DOHH2 (cell line): Measurements from ENCODE around the gene ZBTB38.

ENCODE experiments used
- H3F3A ChIP-seq: fragments of 200-600 bp; sonication (generic), shearing (Covaris generic); 2 replicates; pipeline ENCODE4 v1.6.0; 2016; ENCODE audit warnings: antibody characterized with exemption, mild to moderate bottlenecking; ENCODE audit not compliant: control insufficient read depth, insufficient read depth
- H3K27ac ChIP-seq: fragments of 200-600 bp; sonication (generic); 2 replicates; pipeline ENCODE4 v1.5.1; 2014; ENCODE audit warnings: low read depth, mild to moderate bottlenecking, low read length, moderate library complexity
- H3K27me3 ChIP-seq: fragments of 200-600 bp; sonication (generic); 2 replicates; pipeline ENCODE4 v1.6.1; 2014; ENCODE audit warnings: mild to moderate bottlenecking, low read length, mixed read lengths; ENCODE audit not compliant: control insufficient read depth
- H3K36me3 ChIP-seq: fragments of 200-600 bp; sonication (generic); 2 replicates; pipeline ENCODE4 v1.6.1; 2014; ENCODE audit warnings: mild to moderate bottlenecking, low read length, moderate library complexity, mixed read lengths; ENCODE audit not compliant: control insufficient read depth
- H3K4me1 ChIP-seq: fragments of 200-600 bp; sonication (generic); 2 replicates; pipeline ENCODE4 v1.6.1; 2014; ENCODE audit warnings: mild to moderate bottlenecking, low read length, mixed read lengths; ENCODE audit not compliant: control insufficient read depth
- H3K4me2 ChIP-seq: fragments of 200-600 bp; sonication (generic); 2 replicates; pipeline ENCODE4 v1.6.0; 2014; ENCODE audit warnings: mild to moderate bottlenecking, low read length, moderate library complexity
- H3K4me3 ChIP-seq: fragments of 200-600 bp; sonication (generic); 2 replicates; pipeline ENCODE4 v1.5.1; 2014; ENCODE audit warnings: mild to moderate bottlenecking, low read length, mixed read lengths
- H3K79me2 ChIP-seq: fragments of 200-600 bp; sonication (generic); 2 replicates; pipeline ENCODE4 v1.6.1; 2014; ENCODE audit warnings: mild to moderate bottlenecking, low read length, mixed read lengths; ENCODE audit not compliant: control insufficient read depth
- H3K9me2 ChIP-seq: fragments of 200-600 bp; sonication (generic); replicated peaks from 2 replicates; pipeline ENCODE4 v1.6.1; 2014; ENCODE audit warnings: mild to moderate bottlenecking, low read length, mixed read lengths; ENCODE audit not compliant: control insufficient read depth
- H3K9me3 ChIP-seq: fragments of 200-600 bp; sonication (generic); 2 replicates; pipeline ENCODE4 v1.6.1; 2014; ENCODE audit warnings: antibody characterized with exemption, low read length, mixed read lengths; ENCODE audit not compliant: control insufficient read depth, insufficient read depth
- H4K20me1 ChIP-seq: fragments of 200-600 bp; sonication (generic); 2 replicates; pipeline ENCODE4 v1.6.0; 2014; ENCODE audit warnings: low read depth, mild to moderate bottlenecking, antibody characterized with exemption, low read length, moderate library complexity; ENCODE audit not compliant: control insufficient read depth, insufficient read depth
- EZH2phosphoT487 ChIP-seq: fragments of 200-600 bp; sonication (generic); IDR thresholded peaks from 2 replicates; pipeline ENCODE4 v1.6.1; 2017; ENCODE audit warnings: borderline replicate concordance, mild to moderate bottlenecking, antibody characterized with exemption, low read length, moderate library complexity, mixed read lengths
- TF ChIP-seq, protein P1 (sequence below): fragments of 200-600 bp; sonication (generic); IDR thresholded peaks from one replicate; pipeline ENCODE4 v1.5.1; 2014; ENCODE audit warnings: antibody characterized with exemption, mild to moderate bottlenecking, low read depth, low read length; ENCODE audit not compliant: poor library complexity, severe bottlenecking

Gene ZBTB38

GRCh38 chr3:141346007-141346406, 22.3 kb upstream of the ZBTB38 start:
- Histone ChIP-seq H3F3A (no peaks in the 10 kb centered on the region), H3K4me2 (no peak overlapping the region), H3K36me3 (no peaks in the 10 kb centered on the region), H3K27me3 (no peaks in the 10 kb centered on the region), H3K9me3 (no peaks in the 10 kb centered on the region), H3K4me1 (no peaks in the 10 kb centered on the region), H3K79me2 (no peaks in the 10 kb centered on the region), H3K4me3 (no peak overlapping the region), H4K20me1 (no peaks in the 10 kb centered on the region), H3K27ac (no peak overlapping the region), H3K9me2 (no peaks in the 10 kb centered on the region)
- TF ChIP-seq EZH2phosphoT487, result no peak

DNA sequence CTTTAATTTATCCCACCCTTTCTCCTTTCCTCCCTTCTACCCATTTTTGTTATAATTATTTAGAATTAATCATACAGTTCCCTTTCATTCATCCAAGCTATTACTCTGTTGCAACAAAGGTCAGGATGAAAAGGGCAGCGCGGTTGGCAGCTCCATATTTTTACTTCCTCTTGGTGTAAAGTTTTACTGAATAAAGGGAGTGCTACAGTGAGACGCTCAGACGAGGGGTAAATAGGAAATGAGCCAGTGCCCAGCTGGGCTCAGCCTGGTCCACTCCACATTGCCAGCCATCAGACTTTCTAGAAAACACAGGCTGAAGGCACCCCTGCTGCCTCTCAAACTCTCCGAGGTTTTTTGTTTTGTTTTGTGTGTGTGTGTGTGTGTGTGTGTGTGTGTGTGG, 21.9 kb upstream of the ZBTB38 start:
- H4K20me1 ChIP-seq, result no peaks in the 10 kb centered on the region

DNA sequence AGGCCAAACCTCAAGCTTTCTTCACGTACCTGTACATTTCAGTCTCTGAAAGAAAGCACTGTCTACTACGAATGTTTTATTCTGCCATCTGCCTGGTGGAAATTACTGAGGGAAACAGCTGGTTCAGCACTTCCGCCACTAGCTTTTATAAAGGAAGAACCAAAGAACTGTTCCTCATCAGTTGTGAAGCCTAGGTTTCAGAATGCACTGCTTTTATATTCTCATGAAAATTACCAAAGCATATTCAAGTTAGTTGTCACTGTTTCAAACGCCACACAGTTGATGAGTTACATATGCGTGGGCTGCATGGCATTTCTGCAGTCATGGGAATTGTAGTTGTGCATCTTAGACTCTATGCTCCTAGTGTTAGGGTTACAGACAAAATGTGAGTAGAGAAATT, 21.5 kb upstream of the ZBTB38 start:
- Histone ChIP-seq H3K36me3 (no peaks in the 10 kb centered on the region), H3K27ac (no peak overlapping the region), H3K9me2 (no peaks in the 10 kb centered on the region), H3K4me1 (no peaks in the 10 kb centered on the region), H3K79me2 (no peaks in the 10 kb centered on the region), H3K4me2 (no peak overlapping the region), H3F3A (no peaks in the 10 kb centered on the region), H3K4me3 (no peak overlapping the region), H3K27me3 (no peaks in the 10 kb centered on the region), H4K20me1 (no peaks in the 10 kb centered on the region), H3K9me3 (no peaks in the 10 kb centered on the region)
- TF ChIP-seq, protein P1, sequence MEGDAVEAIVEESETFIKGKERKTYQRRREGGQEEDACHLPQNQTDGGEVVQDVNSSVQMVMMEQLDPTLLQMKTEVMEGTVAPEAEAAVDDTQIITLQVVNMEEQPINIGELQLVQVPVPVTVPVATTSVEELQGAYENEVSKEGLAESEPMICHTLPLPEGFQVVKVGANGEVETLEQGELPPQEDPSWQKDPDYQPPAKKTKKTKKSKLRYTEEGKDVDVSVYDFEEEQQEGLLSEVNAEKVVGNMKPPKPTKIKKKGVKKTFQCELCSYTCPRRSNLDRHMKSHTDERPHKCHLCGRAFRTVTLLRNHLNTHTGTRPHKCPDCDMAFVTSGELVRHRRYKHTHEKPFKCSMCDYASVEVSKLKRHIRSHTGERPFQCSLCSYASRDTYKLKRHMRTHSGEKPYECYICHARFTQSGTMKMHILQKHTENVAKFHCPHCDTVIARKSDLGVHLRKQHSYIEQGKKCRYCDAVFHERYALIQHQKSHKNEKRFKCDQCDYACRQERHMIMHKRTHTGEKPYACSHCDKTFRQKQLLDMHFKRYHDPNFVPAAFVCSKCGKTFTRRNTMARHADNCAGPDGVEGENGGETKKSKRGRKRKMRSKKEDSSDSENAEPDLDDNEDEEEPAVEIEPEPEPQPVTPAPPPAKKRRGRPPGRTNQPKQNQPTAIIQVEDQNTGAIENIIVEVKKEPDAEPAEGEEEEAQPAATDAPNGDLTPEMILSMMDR, result no peak
- TF ChIP-seq EZH2phosphoT487, result no peak

More for the DNA sequence above, 21.9 kb upstream of the ZBTB38 start:
- H3K9me3 ChIP-seq, result no peaks in the 10 kb centered on the region
- no peaks in the 10 kb centered on the region for H3K79me2 ChIP-seq
- H3K9me2 ChIP-seq, result no peaks in the 10 kb centered on the region
- no peak overlapping the region for H3K27ac ChIP-seq
- H3K4me1 ChIP-seq, result no peaks in the 10 kb centered on the region
- no peak overlapping the region for H3K4me3 ChIP-seq
- H3K27me3 ChIP-seq, result no peaks in the 10 kb centered on the region
- H3F3A ChIP-seq, result no peaks in the 10 kb centered on the region
- H3K36me3 ChIP-seq, result no peaks in the 10 kb centered on the region
- H3K4me2 ChIP-seq, result no peak overlapping the region
- TF ChIP-seq, protein P1, result no peak
- TF ChIP-seq EZH2phosphoT487, result no peak

DNA sequence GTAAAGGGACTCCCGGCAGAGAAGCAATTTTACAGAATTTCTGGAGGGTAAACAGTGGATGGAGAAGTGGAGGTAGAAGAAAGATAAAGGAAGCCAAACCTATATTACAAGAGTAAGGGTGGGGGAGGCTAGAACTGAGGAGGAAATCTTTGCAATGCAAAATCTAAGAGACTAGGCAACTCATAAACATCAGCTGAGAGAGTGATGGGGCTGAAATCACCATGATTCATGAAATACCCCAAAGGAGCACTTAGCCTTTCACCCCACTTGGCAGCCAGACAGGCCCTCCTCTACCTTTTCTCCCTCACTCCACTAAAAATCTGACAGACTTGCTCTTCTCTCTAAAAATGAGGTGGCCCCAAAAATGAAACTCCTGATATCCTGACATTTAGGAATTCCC, 19.5 kb upstream of the ZBTB38 start:
- Histone ChIP-seq H3K27me3 (peaks cover 5% of the 10 kb centered on the region; the same call in 1 of the 2 replicates), H3F3A (no peaks in the 10 kb centered on the region), H3K9me3 (no peaks in the 10 kb centered on the region), H3K36me3 (no peaks in the 10 kb centered on the region), H3K9me2 (no peaks in the 10 kb centered on the region), H3K4me2 (no peak overlapping the region), H4K20me1 (no peaks in the 10 kb centered on the region), H3K4me3 (no peak overlapping the region), H3K4me1 (no peaks in the 10 kb centered on the region), H3K27ac (no peak overlapping the region), H3K79me2 (no peaks in the 10 kb centered on the region)
- TF ChIP-seq EZH2phosphoT487, result no peak
- TF ChIP-seq, protein P1, result no peak
